Measurements from ENCODE around the gene HPS4.

The HPS4 gene

DNA sequence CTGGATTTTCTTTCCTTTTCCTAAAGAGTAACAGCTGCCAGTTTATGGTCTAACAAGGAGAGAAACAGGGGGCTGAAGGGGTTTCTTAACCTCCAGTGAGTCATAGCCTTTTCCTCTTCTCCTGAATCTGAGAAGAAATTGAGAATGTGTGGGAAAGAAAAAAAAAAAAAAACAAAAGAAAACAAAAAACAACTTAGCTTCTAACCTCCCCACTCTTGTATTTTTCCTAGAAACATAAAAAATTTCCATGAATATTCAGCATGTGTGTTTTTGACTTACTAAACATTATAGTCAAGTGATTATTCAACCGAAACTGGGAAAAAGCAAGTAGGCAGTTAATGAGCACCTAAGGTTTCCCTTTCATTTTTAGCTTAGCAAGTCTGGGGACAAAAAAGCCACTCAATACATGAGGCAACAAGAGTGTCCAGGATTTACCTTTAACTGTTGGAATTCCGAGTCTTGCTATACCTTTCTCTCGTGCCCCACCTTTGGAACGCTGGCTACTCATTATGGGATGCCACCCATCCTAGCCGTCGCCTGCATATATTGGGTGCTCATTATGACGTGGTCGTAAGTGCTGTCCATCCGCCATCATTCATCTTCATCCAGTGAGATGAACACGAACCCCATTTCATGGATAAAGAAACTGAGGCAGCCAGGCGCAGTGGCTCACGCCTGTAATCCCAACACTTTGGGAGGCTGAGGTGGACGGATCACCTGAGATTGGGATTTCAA is 52.2 kb downstream of the HPS4 start:
- no peaks in the 10 kb centered on the region for H3K9me3 ChIP-seq (ENCODE audit: control insufficient read depth, low read length)
- no peak overlapping the region for H3K4me3 ChIP-seq (ENCODE audit: extremely low read depth, insufficient read depth, low read length, poor library complexity, severe bottlenecking)
- 90 to 92% methylated on average over 11 to 12 of the region's 13 CpGs for WGBS, 2 experiments (ENCODE audit: insufficient coverage in 2 of 2)
- H3K4me1 ChIP-seq (ENCODE audit: control insufficient read depth, insufficient read depth, low read length, poor library complexity, severe bottlenecking) = peaks cover 17% of the 10 kb centered on the region
- H3K36me3 ChIP-seq (ENCODE audit: control insufficient read depth, insufficient read depth, low read length) = peaks cover 10% of the 10 kb centered on the region
- H3K27ac ChIP-seq (ENCODE audit: low read depth, low read length, severe bottlenecking) = peak overlapping the region; percentile 62

DNA sequence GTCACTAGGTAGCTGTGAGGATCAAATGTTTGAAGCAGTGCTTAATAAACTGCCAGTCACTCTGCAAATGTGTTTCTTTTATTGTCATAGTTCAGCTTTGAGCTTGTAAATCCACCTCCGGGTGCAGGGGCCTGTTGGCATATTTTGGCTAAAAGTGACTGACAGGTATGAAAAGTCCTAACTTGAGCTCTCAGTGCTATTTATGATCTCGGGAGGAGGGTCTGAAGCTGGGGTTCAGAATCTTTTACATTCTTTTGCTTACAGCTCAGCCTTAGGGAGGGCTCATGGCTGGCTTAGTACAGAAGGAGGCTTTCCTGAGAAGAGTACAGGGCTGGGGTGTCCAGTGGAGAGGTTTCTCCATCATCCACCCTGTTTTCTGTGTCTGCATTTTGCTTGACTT is 53.0 kb downstream of the HPS4 start:
- Histone ChIP-seq H3K4me1 (ENCODE audit: control insufficient read depth, insufficient read depth, low read length, poor library complexity, severe bottlenecking) (peaks cover 17% of the 10 kb centered on the region), H3K27ac (ENCODE audit: low read depth, low read length, severe bottlenecking) (peak overlapping the region; percentile 62), H3K9me3 (ENCODE audit: control insufficient read depth, low read length) (no peaks in the 10 kb centered on the region), H3K4me3 (ENCODE audit: extremely low read depth, insufficient read depth, low read length, poor library complexity, severe bottlenecking) (no peak overlapping the region), H3K36me3 (ENCODE audit: control insufficient read depth, insufficient read depth, low read length) (peaks cover 10% of the 10 kb centered on the region)
- WGBS, 2 experiments (ENCODE audit: insufficient coverage in 2 of 2) = 83 to 90% methylated on average over 2 of the region's 2 CpGs

DNA sequence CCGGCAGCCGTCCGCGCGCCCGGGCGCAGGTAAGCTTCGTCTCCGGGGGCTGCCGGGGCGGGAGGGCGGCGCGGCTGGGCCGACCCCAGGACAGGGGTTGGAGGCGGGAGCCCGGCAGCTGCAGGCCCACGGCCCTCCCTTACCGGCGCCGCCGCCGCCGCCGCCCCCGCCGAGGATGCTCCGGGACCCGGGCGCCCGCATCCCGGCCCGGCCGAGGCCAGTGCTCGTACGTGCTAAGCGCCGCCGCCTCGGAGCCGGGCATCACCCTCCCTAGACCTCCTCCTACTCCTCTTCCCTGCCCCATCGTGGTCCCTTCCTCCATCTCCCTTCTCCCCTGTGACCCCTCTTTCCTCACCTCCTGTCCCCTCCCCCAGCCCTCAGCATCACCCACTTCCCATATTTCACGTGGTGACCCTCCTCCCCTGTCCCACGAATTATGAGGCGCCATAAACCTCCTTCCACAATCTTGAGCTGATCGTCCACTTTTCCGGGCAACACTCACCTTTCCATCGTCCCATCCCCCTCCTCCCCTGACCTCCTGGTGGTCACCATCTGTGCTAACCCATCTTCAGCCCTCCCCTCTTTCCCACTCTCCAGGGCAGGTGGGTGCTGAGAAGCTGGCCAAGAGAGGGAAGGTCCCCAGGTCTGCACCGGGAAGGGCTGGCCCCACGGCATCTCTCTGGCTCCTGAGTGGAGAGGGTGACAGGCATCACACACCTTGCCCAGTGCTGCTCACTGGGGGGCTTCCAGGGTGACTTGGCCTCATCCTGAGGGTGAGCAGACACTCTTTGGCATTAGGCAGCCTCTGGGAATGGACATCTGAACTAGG is 53.9 kb downstream of the HPS4 start:
- WGBS, 2 experiments (ENCODE audit: insufficient coverage in 2 of 2) = 4 to 7% methylated on average over 38 to 42 of the region's 50 CpGs
- Histone ChIP-seq H3K4me3 (ENCODE audit: extremely low read depth, insufficient read depth, low read length, poor library complexity, severe bottlenecking) (peak overlapping the region; percentile 42), H3K4me1 (ENCODE audit: control insufficient read depth, insufficient read depth, low read length, poor library complexity, severe bottlenecking) (peaks cover 13% of the 10 kb centered on the region), H3K36me3 (ENCODE audit: control insufficient read depth, insufficient read depth, low read length) (peaks cover 8% of the 10 kb centered on the region), H3K9me3 (ENCODE audit: control insufficient read depth, low read length) (no peaks in the 10 kb centered on the region), H3K27ac (ENCODE audit: low read depth, low read length, severe bottlenecking) (no peak overlapping the region)

DNA sequence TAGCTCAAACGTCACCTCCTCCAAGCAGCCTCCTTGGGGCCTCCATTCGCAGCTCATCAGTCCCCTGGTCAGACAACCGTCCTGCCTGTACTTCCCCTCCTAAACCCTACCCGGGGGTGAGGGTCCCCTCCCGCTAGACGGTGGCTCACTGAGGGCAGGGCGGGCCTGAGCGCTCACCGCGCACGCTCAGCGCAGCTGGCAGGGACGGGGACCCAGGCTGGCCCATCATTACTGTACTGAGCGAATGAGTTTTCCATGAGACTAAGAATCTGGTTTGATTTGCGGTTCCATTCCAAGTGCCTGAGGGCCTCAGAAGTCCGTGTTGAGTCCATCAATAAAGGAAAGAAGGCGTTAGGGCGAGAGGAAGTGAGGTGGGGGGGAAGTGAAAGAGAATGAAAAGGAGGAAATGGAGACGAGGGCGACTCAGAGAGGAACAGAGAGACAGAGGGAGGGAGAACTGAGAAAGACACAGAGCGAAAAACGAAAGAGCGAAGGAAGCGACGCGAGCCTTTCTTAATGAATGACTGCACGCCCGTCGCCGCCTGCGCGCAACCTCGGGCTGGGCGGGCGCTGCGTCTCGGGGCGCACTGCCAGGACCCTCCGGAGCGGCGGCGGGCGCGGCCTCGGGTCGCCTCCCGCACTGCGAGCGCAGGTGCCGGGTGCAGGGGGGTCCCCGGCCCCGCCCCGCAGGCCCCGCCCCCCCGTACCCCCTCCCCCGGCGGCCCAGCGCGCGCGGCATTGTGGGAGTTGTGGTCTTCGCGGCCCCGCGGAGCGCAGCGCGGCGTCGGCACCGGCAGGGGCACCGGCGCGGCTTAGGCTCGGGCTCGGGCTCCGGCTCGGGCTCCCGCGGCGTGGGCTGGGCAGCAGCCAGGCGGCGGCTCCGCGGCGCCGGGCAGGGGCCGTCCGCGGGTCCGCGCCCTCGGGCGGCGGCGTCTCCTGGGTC is 54.8 kb downstream of the HPS4 start, which contains the start of gene ASPHD2:
Gene ASPHD2 (plus strand): TSS at position 746 of the 943 bp plus-strand sequence. CDS start 4,356 bp downstream, outside the sequence.
- H3K9me3 ChIP-seq (ENCODE audit: control insufficient read depth, low read length) = no peaks in the 10 kb centered on the region
- H3K4me1 ChIP-seq (ENCODE audit: control insufficient read depth, insufficient read depth, low read length, poor library complexity, severe bottlenecking) = peaks cover 13% of the 10 kb centered on the region
- 2 to 3% methylated on average over 56 to 70 of the region's 96 CpGs for WGBS, 2 experiments (ENCODE audit: insufficient coverage in 2 of 2)
- peak within 1 kb of the TSS; percentile 41 for H3K27ac ChIP-seq (ENCODE audit: low read depth, low read length, severe bottlenecking)
- no peaks in the 10 kb centered on the region for H3K36me3 ChIP-seq (ENCODE audit: control insufficient read depth, insufficient read depth, low read length)
- peak within 1 kb of the TSS; percentile 53 for H3K4me3 ChIP-seq (ENCODE audit: extremely low read depth, insufficient read depth, low read length, poor library complexity, severe bottlenecking)

DNA sequence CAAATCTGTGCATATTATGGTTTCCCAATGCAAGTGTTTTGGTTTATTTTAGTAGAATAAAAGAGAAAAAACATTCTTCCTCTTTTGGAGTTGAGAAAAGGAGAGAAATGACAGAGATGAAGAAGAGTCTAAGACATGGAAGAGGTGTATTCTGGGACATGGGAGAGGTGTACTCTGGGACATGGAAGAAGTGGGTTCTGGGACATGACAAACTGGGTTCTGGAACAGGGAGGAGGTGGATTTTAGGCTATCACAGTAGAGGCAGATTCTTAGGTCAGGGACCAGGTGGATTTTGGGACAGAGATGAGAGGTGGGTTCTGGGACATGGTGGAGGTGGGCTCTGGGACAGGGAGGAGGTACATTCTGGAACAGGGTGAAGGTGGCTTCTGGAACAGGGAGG is 56.7 kb downstream of the HPS4 start:
- Histone ChIP-seq H3K4me3 (ENCODE audit: extremely low read depth, insufficient read depth, low read length, poor library complexity, severe bottlenecking) (no peak overlapping the region), H3K9me3 (ENCODE audit: control insufficient read depth, low read length) (peaks cover 11% of the 10 kb centered on the region), H3K36me3 (ENCODE audit: control insufficient read depth, insufficient read depth, low read length) (no peaks in the 10 kb centered on the region), H3K4me1 (ENCODE audit: control insufficient read depth, insufficient read depth, low read length, poor library complexity, severe bottlenecking) (peaks cover 13% of the 10 kb centered on the region), H3K27ac (ENCODE audit: low read depth, low read length, severe bottlenecking) (no peak overlapping the region)

DNA sequence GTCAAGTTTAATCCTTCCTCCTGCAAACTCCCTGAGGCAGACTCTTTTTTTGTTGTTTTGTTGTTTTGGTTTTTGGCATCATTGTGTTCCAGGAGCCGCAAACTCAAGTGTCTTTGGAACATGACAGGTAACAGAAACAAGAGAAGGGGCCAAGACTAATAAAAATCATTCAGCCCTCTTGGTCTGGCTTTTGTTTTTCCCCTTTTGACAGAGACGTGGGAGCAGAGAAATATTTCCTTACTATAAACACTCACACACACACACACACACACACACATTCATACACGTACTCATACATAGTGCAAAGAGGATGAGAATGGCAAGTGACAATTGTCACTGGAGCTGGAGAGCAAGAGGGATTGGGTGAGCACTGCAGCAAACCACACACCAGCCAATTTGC is 65.0 kb downstream of the HPS4 start:
- Histone ChIP-seq H3K4me3 (ENCODE audit: extremely low read depth, insufficient read depth, low read length, poor library complexity, severe bottlenecking) (no peak overlapping the region), H3K9me3 (ENCODE audit: control insufficient read depth, low read length) (peaks cover 11% of the 10 kb centered on the region), H3K27ac (ENCODE audit: low read depth, low read length, severe bottlenecking) (no peak overlapping the region), H3K4me1 (ENCODE audit: control insufficient read depth, insufficient read depth, low read length, poor library complexity, severe bottlenecking) (peaks cover 16% of the 10 kb centered on the region), H3K36me3 (ENCODE audit: control insufficient read depth, insufficient read depth, low read length) (no peaks in the 10 kb centered on the region)
- WGBS, 2 experiments (ENCODE audit: insufficient coverage in 2 of 2) = 100% methylated on average over 1 of the region's 3 CpGs; no CpG with 5 or more reads in 1 of the 2 experiments

DNA sequence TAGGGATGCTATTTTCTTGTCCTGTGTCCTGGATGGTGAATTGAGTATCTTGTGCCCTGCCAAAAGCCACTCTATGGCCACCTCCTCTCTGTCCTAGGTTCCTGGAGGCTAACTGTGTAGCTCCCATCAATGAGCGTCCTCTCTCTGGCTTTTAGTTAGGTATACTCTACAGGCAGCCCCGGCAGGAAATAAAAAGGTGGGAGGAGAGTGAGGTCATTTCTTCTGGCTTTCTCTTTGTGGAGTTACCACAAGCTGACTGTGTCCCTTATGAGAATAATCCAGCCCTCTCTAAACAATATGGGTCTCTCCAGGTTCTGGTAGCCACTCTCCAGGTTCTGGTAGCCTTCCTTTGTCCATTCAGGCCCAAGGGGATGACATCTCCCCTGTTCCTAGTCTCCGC is 66.2 kb downstream of the HPS4 start:
- Histone ChIP-seq H3K4me1 (ENCODE audit: control insufficient read depth, insufficient read depth, low read length, poor library complexity, severe bottlenecking) (peaks cover 16% of the 10 kb centered on the region), H3K27ac (ENCODE audit: low read depth, low read length, severe bottlenecking) (peak overlapping the region; percentile 60), H3K9me3 (ENCODE audit: control insufficient read depth, low read length) (no peaks in the 10 kb centered on the region), H3K36me3 (ENCODE audit: control insufficient read depth, insufficient read depth, low read length) (no peaks in the 10 kb centered on the region), H3K4me3 (ENCODE audit: extremely low read depth, insufficient read depth, low read length, poor library complexity, severe bottlenecking) (no peak overlapping the region)
- 82% methylated on average over 1 of the region's 3 CpGs; no CpG with 5 or more reads in 1 of the 2 experiments for WGBS, 2 experiments (ENCODE audit: insufficient coverage in 2 of 2)

DNA sequence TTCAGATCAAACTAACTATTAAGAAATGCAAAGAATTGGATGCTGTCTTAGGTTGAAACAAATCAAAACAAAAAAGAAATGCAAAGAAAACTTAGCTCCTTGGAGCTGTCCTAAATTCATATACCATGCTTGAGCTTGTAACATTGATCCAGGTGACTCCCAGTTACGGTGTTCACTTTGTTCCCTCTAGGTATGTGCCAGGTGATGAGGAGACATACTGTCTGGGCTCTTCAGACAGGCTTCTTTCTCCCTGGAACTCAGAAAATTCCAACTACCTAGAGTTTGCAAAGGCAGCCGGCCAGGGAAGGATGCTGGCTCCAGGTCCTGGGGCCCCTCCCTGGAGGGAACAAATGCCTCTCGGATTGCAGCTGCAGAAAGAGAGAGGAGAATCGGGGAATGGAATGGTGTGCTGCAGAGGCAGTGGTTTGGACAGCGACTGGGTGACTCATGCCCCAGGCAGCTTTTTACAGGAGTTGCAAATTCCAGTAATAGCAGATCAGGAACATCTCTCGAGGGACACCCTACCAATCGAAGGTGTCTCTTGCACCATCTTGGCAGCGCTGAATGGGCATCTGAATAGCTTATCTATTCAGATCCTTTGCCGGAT is 66.8 kb downstream of the HPS4 start:
- H3K27ac ChIP-seq (ENCODE audit: low read depth, low read length, severe bottlenecking) = peak overlapping the region; percentile 60
- WGBS, 2 experiments (ENCODE audit: insufficient coverage in 2 of 2) = 37 to 39% methylated on average over 8 to 9 of the region's 9 CpGs
- H3K9me3 ChIP-seq (ENCODE audit: control insufficient read depth, low read length) = no peaks in the 10 kb centered on the region
- H3K4me1 ChIP-seq (ENCODE audit: control insufficient read depth, insufficient read depth, low read length, poor library complexity, severe bottlenecking) = peaks cover 16% of the 10 kb centered on the region
- H3K36me3 ChIP-seq (ENCODE audit: control insufficient read depth, insufficient read depth, low read length) = no peaks in the 10 kb centered on the region
- H3K4me3 ChIP-seq (ENCODE audit: extremely low read depth, insufficient read depth, low read length, poor library complexity, severe bottlenecking) = no peak overlapping the region

DNA sequence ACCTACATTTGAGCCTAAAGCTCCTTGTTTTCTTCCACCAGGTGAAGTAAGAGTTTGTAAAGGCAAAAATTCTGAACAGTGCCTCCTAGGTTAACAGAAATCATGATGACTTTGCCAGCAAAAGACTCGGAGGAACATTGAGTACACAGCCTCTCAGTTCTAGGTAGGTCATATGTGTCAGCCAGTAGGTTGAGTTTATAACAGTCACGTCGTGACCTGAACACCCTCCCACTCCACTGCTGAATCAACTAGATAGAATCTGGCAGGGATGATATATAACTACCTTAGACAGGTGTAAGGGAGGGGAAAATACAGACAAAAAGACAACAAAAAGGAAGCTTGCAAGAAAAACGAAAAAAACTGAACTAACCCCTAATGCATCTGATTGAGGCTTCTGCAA is 67.3 kb downstream of the HPS4 start:
- no peak overlapping the region for H3K4me3 ChIP-seq (ENCODE audit: extremely low read depth, insufficient read depth, low read length, poor library complexity, severe bottlenecking)
- peaks cover 16% of the 10 kb centered on the region for H3K4me1 ChIP-seq (ENCODE audit: control insufficient read depth, insufficient read depth, low read length, poor library complexity, severe bottlenecking)
- H3K27ac ChIP-seq (ENCODE audit: low read depth, low read length, severe bottlenecking) = no peak overlapping the region
- H3K9me3 ChIP-seq (ENCODE audit: control insufficient read depth, low read length) = no peaks in the 10 kb centered on the region
- 100% methylated on average over 1 of the region's 4 CpGs; no CpG with 5 or more reads in 1 of the 2 experiments for WGBS, 2 experiments (ENCODE audit: insufficient coverage in 2 of 2)
- no peaks in the 10 kb centered on the region for H3K36me3 ChIP-seq (ENCODE audit: control insufficient read depth, insufficient read depth, low read length)

DNA sequence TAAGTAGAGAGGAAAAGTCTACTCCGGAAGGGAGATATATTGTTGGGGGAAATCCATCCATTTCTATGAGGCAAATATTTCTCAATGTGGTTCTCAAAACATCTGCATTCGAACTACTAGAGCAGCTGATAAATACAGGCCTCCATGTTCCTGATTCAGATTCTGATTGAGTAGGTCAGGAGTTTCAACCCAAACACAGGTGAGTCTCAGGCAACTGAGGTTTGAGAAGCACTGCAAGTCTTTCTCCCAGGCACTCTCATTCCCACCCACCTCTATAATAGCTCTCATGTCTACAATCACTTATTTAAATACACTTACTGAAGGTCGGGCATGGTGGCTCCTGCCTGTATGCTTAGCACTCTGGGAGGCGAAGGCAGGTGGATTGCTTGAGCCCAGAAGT is 69.2 kb downstream of the HPS4 start:
- no peak overlapping the region for H3K27ac ChIP-seq (ENCODE audit: low read depth, low read length, severe bottlenecking)
- H3K4me1 ChIP-seq (ENCODE audit: control insufficient read depth, insufficient read depth, low read length, poor library complexity, severe bottlenecking) = peaks cover 16% of the 10 kb centered on the region
- H3K36me3 ChIP-seq (ENCODE audit: control insufficient read depth, insufficient read depth, low read length) = no peaks in the 10 kb centered on the region
- H3K4me3 ChIP-seq (ENCODE audit: extremely low read depth, insufficient read depth, low read length, poor library complexity, severe bottlenecking) = no peak overlapping the region
- WGBS, 2 experiments (ENCODE audit: insufficient coverage in 2 of 2) = 93% methylated on average over 3 to 4 of the region's 4 CpGs
- no peaks in the 10 kb centered on the region for H3K9me3 ChIP-seq (ENCODE audit: control insufficient read depth, low read length)

All from mesodermal cell (in vitro differentiated cells).